Measurements from ENCODE around the gene C1orf116.

- TF ChIP-seq MXI1 (conservative IDR thresholded peaks at IDR 0.05; ENCODE audit: poor library complexity, severe bottlenecking) (no peak), EZH2 (IDR thresholded peaks at IDR 0.05; ENCODE audit: borderline replicate concordance, insufficient read depth, low read length, poor library complexity, severe bottlenecking) (no peak), REST (IDR thresholded peaks at IDR 0.05; ENCODE audit: borderline replicate concordance) (no peak), EP300 (conservative IDR thresholded peaks at IDR 0.05; ENCODE audit: poor library complexity, severe bottlenecking) (no peak), RAD21 (conservative IDR thresholded peaks at IDR 0.05) (no peak), POLR2AphosphoS5 (IDR thresholded peaks at IDR 0.05) (no peak), TAF1 (IDR thresholded peaks at IDR 0.05; ENCODE audit: low read depth) (no peak), SMC3 (conservative IDR thresholded peaks at IDR 0.05; ENCODE audit: poor library complexity) (no peak)
- TF ChIP-seq, protein P1, sequence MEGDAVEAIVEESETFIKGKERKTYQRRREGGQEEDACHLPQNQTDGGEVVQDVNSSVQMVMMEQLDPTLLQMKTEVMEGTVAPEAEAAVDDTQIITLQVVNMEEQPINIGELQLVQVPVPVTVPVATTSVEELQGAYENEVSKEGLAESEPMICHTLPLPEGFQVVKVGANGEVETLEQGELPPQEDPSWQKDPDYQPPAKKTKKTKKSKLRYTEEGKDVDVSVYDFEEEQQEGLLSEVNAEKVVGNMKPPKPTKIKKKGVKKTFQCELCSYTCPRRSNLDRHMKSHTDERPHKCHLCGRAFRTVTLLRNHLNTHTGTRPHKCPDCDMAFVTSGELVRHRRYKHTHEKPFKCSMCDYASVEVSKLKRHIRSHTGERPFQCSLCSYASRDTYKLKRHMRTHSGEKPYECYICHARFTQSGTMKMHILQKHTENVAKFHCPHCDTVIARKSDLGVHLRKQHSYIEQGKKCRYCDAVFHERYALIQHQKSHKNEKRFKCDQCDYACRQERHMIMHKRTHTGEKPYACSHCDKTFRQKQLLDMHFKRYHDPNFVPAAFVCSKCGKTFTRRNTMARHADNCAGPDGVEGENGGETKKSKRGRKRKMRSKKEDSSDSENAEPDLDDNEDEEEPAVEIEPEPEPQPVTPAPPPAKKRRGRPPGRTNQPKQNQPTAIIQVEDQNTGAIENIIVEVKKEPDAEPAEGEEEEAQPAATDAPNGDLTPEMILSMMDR (IDR thresholded peaks at IDR 0.05; ENCODE audit: poor library complexity, severe bottlenecking) = no peak
Observed at GRCh38 chr1:207031632-207032264, 808 bp downstream of the C1orf116 start.

Measured in neural cell (in vitro differentiated cells).